ENCODE measurements around the gene HECW1.

The HECW1 gene

DNA sequence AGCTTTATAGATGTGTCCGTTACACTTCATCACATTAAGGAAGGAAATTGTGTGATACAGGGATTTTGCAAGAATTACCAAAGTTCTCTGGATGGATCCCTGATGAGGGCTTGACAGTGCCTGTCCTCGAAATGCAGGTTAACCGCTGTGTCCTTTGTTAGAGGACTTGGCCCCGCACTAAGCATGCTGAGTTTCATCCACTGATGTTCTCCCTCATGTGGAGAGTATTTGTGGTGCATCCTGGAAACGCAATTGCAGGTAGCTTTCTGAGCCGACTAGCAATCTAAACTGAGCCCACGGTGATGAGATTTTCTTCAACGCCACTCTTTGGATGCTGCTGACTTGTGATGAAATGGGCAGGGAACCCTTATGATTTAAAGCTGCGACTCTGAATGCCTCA is 398.6 kb downstream of the HECW1 start:
- Histone ChIP-seq H3K36me3 (no peaks in the 10 kb centered on the region), H3K4me3 (ENCODE audit: low read depth, low read length) (no peak overlapping the region), H3K9me3 (ENCODE audit: severe bottlenecking) (no peaks in the 10 kb centered on the region), H3K27ac (no peak overlapping the region), H3K27me3 (ENCODE audit: insufficient read depth, low read depth, severe bottlenecking) (no peaks in the 10 kb centered on the region)
- TF ChIP-seq CTCF (IDR thresholded peaks at IDR 0.05; ENCODE audit: low read depth, low read length) = 0 out of 2 replicates have a peak, but pooled peaks have one; percentile 18
- DNase-seq = no peak

DNA sequence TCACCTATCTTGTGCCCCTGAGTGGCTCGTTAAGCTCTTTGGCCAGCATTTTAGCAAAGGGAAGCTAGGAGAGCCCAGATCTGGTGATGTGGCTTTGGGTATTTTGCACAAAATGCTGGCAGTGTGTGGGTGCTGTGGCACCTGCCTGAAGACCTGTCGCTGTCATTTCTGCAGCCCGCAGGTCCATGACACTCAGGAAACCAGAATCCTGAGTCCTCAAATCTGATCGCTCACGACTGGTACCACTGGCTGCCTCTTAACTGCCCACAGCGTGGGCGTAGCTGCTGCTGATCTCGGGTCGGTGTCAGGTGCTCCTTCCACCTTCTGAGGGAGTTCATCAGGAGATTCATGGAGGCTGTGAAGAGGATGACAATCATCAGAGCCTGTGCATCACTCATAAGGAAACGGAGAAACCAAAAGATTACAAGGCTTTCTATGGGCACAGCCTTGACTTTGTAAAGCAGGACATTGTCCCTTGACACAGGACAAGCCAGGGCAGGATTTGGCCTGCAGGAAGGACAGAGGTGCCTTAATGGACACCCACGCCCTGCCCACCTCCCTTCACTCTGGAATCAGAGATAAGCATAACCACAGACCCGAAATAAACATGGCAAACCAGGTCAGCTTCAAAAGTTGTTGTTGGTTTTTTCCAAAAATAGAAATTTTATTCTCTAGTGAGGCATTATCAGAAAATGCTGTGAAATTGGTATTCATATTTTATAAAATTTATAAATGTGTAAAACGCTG is 399.5 kb downstream of the HECW1 start:
- no peak overlapping the region for H3K27ac ChIP-seq
- no peak overlapping the region for H3K4me3 ChIP-seq (ENCODE audit: low read depth, low read length)

DNA sequence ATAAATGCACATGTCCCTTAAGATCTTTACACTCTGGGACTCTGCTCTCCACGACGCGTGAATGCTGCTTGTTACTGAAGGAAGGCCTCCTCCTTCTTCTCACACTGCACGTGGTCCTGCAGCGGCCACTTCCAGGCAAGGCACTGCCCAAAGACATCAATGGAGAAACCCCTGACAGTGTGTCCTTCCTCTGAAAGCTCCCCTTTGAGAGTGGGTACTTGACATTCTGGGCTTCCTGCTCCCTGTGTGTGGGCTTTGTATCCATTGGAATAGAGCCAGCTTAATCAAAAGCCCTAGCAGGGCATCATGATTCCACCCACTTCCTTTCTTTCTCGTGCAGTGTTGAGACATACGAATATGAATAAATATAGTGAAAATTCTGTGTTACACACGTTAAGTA is 400.8 kb downstream of the HECW1 start:
- Histone ChIP-seq H3K4me3 (ENCODE audit: low read depth, low read length) (no peak overlapping the region), H3K36me3 (no peaks in the 10 kb centered on the region), H3K27me3 (ENCODE audit: insufficient read depth, low read depth, severe bottlenecking) (no peaks in the 10 kb centered on the region), H3K9me3 (ENCODE audit: severe bottlenecking) (no peaks in the 10 kb centered on the region), H3K27ac (no peak overlapping the region)
- DNase-seq = no peak
- TF ChIP-seq CTCF (IDR thresholded peaks at IDR 0.05; ENCODE audit: low read depth, low read length) = no peak

More for the DNA sequence above, 399.5 kb downstream of the HECW1 start:
- no peaks in the 10 kb centered on the region for H3K9me3 ChIP-seq (ENCODE audit: severe bottlenecking)
- H3K27me3 ChIP-seq (ENCODE audit: insufficient read depth, low read depth, severe bottlenecking) = no peaks in the 10 kb centered on the region
- DNase-seq = no peak
- H3K36me3 ChIP-seq = no peaks in the 10 kb centered on the region
- TF ChIP-seq CTCF (IDR thresholded peaks at IDR 0.05; ENCODE audit: low read depth, low read length) = no peak

DNA sequence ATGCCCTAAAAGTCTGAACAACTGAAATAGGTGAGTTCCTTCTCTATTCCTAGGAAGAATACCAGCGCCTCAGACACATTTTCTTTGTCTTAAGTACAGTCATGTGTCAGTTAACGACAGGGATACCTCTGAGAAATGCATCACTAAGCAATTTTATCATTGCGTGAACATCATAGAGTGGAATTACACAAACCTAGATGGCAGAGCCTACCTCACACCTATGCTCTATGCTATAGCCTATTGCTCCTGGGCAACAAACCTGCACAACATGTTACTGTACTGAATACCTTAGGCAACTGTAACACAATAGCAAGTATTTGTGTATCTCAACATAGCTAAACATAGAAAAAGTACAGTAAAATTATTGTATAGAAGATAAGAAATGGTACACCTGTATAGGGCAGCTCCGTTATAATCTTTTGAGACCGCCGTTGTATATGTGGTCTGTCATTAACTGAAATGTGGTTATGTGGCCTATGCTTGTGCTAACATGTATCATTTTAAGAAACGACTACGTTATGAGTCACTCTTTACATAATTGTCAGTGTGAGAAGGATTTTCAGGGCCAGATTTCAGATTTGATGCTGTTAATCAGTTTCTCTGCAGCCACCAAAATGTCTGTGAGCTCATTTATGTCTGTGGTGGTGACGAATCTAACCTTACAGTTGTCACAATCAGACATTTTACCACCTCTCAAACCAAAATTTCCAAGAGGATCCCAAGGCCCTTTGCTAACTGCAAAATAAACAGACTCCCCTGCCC is 404.3 kb downstream of the HECW1 start:
- TF ChIP-seq CTCF (IDR thresholded peaks at IDR 0.05; ENCODE audit: low read depth, low read length) = no peak
- Histone ChIP-seq H3K4me3 (ENCODE audit: low read depth, low read length) (no peak overlapping the region), H3K9me3 (ENCODE audit: severe bottlenecking) (no peaks in the 10 kb centered on the region), H3K27me3 (ENCODE audit: insufficient read depth, low read depth, severe bottlenecking) (no peaks in the 10 kb centered on the region), H3K27ac (no peak overlapping the region), H3K36me3 (no peaks in the 10 kb centered on the region)
- no peak for DNase-seq

GRCh38 chr7:43517464-43517863 is 405.0 kb downstream of the HECW1 start:
- TF ChIP-seq CTCF (IDR thresholded peaks at IDR 0.05; ENCODE audit: low read depth, low read length) = no peak
- DNase-seq = no peak
- no peaks in the 10 kb centered on the region for H3K27me3 ChIP-seq (ENCODE audit: insufficient read depth, low read depth, severe bottlenecking)
- H3K4me3 ChIP-seq (ENCODE audit: low read depth, low read length) = no peak overlapping the region
- no peaks in the 10 kb centered on the region for H3K9me3 ChIP-seq (ENCODE audit: severe bottlenecking)
- H3K36me3 ChIP-seq = no peaks in the 10 kb centered on the region
- no peak overlapping the region for H3K27ac ChIP-seq
